WTC11 (cell line): ENCODE results near the gene VPS39. TPM values are rescaled to one million over a fixed set of nuclear protein-coding genes. Genes with fewer than 3 reads are reported as not detected.

Experiments
- ATAC-seq: fragments of 200-7000 bp; cut with Tn5 transposase; 2 replicates; pipeline ENCODE4 v1.10.0; 2021; ENCODE audit warnings: mild to moderate bottlenecking, moderate library complexity
- CTCF ChIA-PET: fragments of 300-600 bp; sonication (Branson Sonifier 250); formaldehyde crosslinking; loops from one replicate; lab custom pipeline; 2021; ENCODE audit warnings: antibody characterized with exemption; lab: Charles Lee
- POLR2A ChIA-PET: fragments of 350-600 bp; sonication (Branson Sonifier 250); formaldehyde crosslinking; loops from one replicate; lab custom pipeline; 2021; ENCODE audit warnings: antibody characterized with exemption; lab: Charles Lee
- DNase-seq: peaks from one replicate; pipeline ENCODE4 v3.0.0; 2021; ENCODE audit warnings: low spot score
- H3K27ac Mint-ChIP-seq: 2 replicates; pipeline ENCODE4 v1.8.0; 2021; ENCODE audit warnings: mixed read lengths
- H3K27me3 Mint-ChIP-seq: 2 replicates; pipeline ENCODE4 v1.8.0; 2021; ENCODE audit warnings: low read depth, mild to moderate bottlenecking, moderate library complexity, mixed read lengths
- H3K36me3 Mint-ChIP-seq: 2 replicates; pipeline ENCODE4 v1.8.0; 2021; ENCODE audit warnings: mixed read lengths
- H3K4me1 Mint-ChIP-seq: 2 replicates; pipeline ENCODE4 v1.8.0; 2022; ENCODE audit warnings: mixed read lengths
- H3K4me3 Mint-ChIP-seq: 2 replicates; pipeline ENCODE4 v1.8.0; 2021; ENCODE audit warnings: mild to moderate bottlenecking, moderate library complexity, mixed read lengths
- H3K9me3 Mint-ChIP-seq: 2 replicates; pipeline ENCODE4 v1.8.0; 2021; ENCODE audit warnings: mixed read lengths
- CTCF ChIP-seq: fragments of 200-600 bp; IDR thresholded peaks from 2 replicates; pipeline ENCODE4 v1.8.0; 2022; ENCODE audit warnings: antibody characterized with exemption
- E2F5 ChIP-seq: sonication (generic); formaldehyde crosslinking; IDR thresholded peaks from 2 replicates; pipeline ENCODE4 v1.8.1; 2022; ENCODE audit warnings: mild to moderate bottlenecking, moderate library complexity, missing genetic modification reagents
- ERG ChIP-seq: fragments of 250-450 bp; sonication (Bioruptor Pico); IDR thresholded peaks from 2 replicates; pipeline ENCODE4 v1.8.0; 2021; ENCODE audit warnings: mild to moderate bottlenecking
- FOXJ3 ChIP-seq: sonication (generic); formaldehyde crosslinking; IDR thresholded peaks from 2 replicates; pipeline ENCODE4 v1.9.0; 2021; ENCODE audit warnings: missing genetic modification reagents, mild to moderate bottlenecking, borderline replicate concordance
- FOXK1 ChIP-seq: sonication (generic); formaldehyde crosslinking; IDR thresholded peaks from 2 replicates; pipeline ENCODE4 v1.8.0; 2022; ENCODE audit warnings: mild to moderate bottlenecking, moderate library complexity, missing genetic modification reagents
- FOXP4 ChIP-seq: sonication (generic); formaldehyde crosslinking; IDR thresholded peaks from 2 replicates; pipeline ENCODE4 v1.8.0; 2022; ENCODE audit warnings: mild to moderate bottlenecking, missing genetic modification reagents
- IRF2 ChIP-seq: sonication (generic); formaldehyde crosslinking; IDR thresholded peaks from 2 replicates; pipeline ENCODE4 v1.8.0; 2022; ENCODE audit warnings: low read depth, missing genetic modification reagents, borderline replicate concordance
- MAX ChIP-seq: sonication (generic); formaldehyde crosslinking; IDR thresholded peaks from 2 replicates; pipeline ENCODE4 v1.8.0; 2022; ENCODE audit warnings: mild to moderate bottlenecking, missing genetic modification reagents
- NFYB ChIP-seq: sonication (generic); formaldehyde crosslinking; conservative IDR thresholded peaks from 2 replicates; pipeline ENCODE4 v1.8.0; 2022; ENCODE audit warnings: low read depth, missing genetic modification reagents
- PREB ChIP-seq: sonication (generic); formaldehyde crosslinking; IDR thresholded peaks from 2 replicates; pipeline ENCODE4 v1.8.1; 2022; ENCODE audit warnings: mild to moderate bottlenecking, missing genetic modification reagents, moderate library complexity, borderline replicate concordance
- RELA ChIP-seq: sonication (generic); formaldehyde crosslinking; IDR thresholded peaks from 2 replicates; pipeline ENCODE4 v1.8.1; 2022; ENCODE audit warnings: missing genetic modification reagents, mild to moderate bottlenecking, borderline replicate concordance
- SP1 ChIP-seq: sonication (generic); formaldehyde crosslinking; conservative IDR thresholded peaks from 2 replicates; pipeline ENCODE4 v1.8.1; 2022; ENCODE audit warnings: missing genetic modification reagents
- ZNF396 ChIP-seq: fragments of 250-450 bp; sonication (Bioruptor Pico); IDR thresholded peaks from 2 replicates; pipeline ENCODE4 v1.8.0; 2021; ENCODE audit warnings: mild to moderate bottlenecking, moderate library complexity, borderline replicate concordance
- ZNF512 ChIP-seq: sonication (generic); formaldehyde crosslinking; IDR thresholded peaks from 2 replicates; pipeline ENCODE4 v1.8.1; 2022; ENCODE audit warnings: missing genetic modification reagents, borderline replicate concordance
- ZSCAN18 ChIP-seq: fragments of 250-450 bp; sonication (Bioruptor Pico); IDR thresholded peaks from 2 replicates; pipeline ENCODE4 v2.1.2; 2022; ENCODE audit warnings: mild to moderate bottlenecking, moderate library complexity
- total RNA-seq: library from RNA; stranded (reverse); gene quantifications from 3 replicates; pipeline ENCODE4 v1.2.3, GENCODE V29; 2021

The VPS39 gene
- total RNA-seq, 1 experiment from 2014 or later: 44.5 TPM

GRCh38 chr15:42143866-42144625 is 64.1 kb downstream of the VPS39 start:
- Mint-ChIP-seq H3K27ac (no peak overlapping the region), H3K27me3 (no peaks in the 10 kb centered on the region), H3K4me1 (no peaks in the 10 kb centered on the region), H3K36me3 (no peaks in the 10 kb centered on the region; the same call in 1 of the 2 replicates), H3K9me3 (peaks cover 12% of the 10 kb centered on the region), H3K4me3 (no peak overlapping the region)
- POLR2A ChIA-PET: no interaction called here
- DNase-seq: peak; percentile 1
- CTCF ChIA-PET: interaction anchor here (1.3 to 2.4 kb wide), 3 partner anchors 10 to 60 kb away, joined by 5 to 11 read pairs (median 7); no protein-coding TSS in a partner anchor
- TF ChIP-seq FOXK1 (CRISPR knock-in tag) (no peak), ZNF396 (CRISPR knock-in tag) (no peak)
- ATAC-seq: no peak

GRCh38 chr15:42143356-42143755 is 64.7 kb downstream of the VPS39 start:
- no peak for TF ChIP-seq MAX (CRISPR knock-in tag)
- Mint-ChIP-seq H3K4me3 (no peak overlapping the region), H3K9me3 (peaks cover 15% of the 10 kb centered on the region), H3K4me1 (no peaks in the 10 kb centered on the region), H3K27ac (no peak overlapping the region), H3K36me3 (no peaks in the 10 kb centered on the region; the same call in 1 of the 2 replicates), H3K27me3 (no peaks in the 10 kb centered on the region)
- peak; percentile 0 for DNase-seq
- ChIA-PET CTCF (interaction anchor here (0.6 to 1.3 kb wide), 3 partner anchors 10 to 476 kb away, joined by 3 to 7 read pairs (median 5); no protein-coding TSS in a partner anchor), POLR2A (no interaction called here)
- ATAC-seq: no peak

GRCh38 chr15:42141795-42142667 is 66.1 kb downstream of the VPS39 start:
- no peaks in the 10 kb centered on the region for H3K4me1 Mint-ChIP-seq
- H3K27ac Mint-ChIP-seq: no peak overlapping the region
- H3K36me3 Mint-ChIP-seq: no peaks in the 10 kb centered on the region; the same call in 1 of the 2 replicates
- CTCF ChIA-PET: interaction anchor here (0.6 to 1.3 kb wide), 5 partner anchors 8 to 243 kb away, joined by 3 to 7 read pairs (median 5); no protein-coding TSS in a partner anchor
- DNase-seq (peak; percentile 9), ATAC-seq (no peak)
- H3K4me3 Mint-ChIP-seq: no peak overlapping the region
- peaks cover 15% of the 10 kb centered on the region for H3K9me3 Mint-ChIP-seq
- POLR2A ChIA-PET: no interaction called here
- no peaks in the 10 kb centered on the region for H3K27me3 Mint-ChIP-seq
- no peak for TF ChIP-seq FOXP4 (CRISPR knock-in tag)
- TF ChIP-seq PREB: no peak
- TF ChIP-seq FOXJ3 (CRISPR knock-in tag): no peak
- TF ChIP-seq RELA (CRISPR knock-in tag): no peak
- TF ChIP-seq E2F5 (CRISPR knock-in tag): no peak
- TF ChIP-seq SP1: no peak
- no peak for TF ChIP-seq ZSCAN18
- TF ChIP-seq IRF2 (CRISPR knock-in tag): no peak
- no peak for TF ChIP-seq ERG (CRISPR knock-in tag)
- no peak for TF ChIP-seq NFYB
- TF ChIP-seq CTCF: no peak
- TF ChIP-seq ZNF512 (CRISPR knock-in tag): no peak
